ENCODE measurements around the gene ATP5PD.

ATP5PD gene

DNA sequence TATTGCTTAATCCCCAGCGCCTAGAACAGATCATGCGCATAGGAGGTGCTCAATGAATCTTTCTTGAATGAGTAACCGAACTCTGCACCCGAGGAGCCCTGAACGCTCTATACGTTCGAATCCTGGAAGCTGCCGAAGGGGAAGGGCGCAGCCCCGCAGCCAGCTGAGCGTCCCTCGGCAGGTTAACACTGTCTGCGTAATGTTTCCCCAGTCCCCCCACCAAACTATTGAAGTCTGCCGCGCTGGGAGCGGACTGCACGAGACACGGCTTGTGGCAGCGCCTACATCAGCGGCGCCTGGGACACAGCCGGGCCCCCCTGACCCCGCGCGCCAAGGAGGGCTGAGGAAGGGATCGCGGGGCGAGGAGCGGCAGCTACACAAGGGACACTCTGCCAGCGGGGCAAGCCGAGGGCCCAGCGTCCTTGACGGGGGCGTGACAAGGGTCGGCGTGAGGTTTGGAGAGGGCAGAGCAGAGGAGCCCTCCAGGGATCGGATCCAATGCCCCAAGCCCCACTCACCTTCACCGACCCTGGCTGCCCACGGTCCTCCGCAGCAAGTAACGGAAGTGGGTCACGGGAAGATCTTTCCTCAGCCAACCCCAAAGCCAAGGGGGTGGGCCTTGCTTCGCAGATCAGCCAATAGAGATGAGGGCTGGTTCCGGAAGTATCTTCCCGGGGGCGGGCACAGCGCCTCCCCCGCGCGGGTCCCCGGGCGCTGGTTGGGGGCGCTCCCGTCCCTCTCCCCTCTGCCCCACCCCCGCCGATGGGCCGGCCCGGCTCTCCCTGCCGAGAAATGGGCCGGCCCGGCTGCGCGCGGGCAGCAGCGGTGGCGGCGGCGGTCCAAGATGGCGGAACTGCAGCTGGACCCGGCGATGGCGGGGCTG lies at the start of gene ATP5PD, which contains the start of gene KCTD2:
ATP5PD (minus strand) TSS at position 563 of the 883 bp plus-strand sequence. CDS start 4,319 bp downstream, outside the sequence.
KCTD2 (plus strand) TSS at position 819 of the 883 bp plus-strand sequence; CDS start at position 845, 26 bp downstream.
- DNase-seq (ENCODE audit: low spot score): peak; percentile 96

DNA sequence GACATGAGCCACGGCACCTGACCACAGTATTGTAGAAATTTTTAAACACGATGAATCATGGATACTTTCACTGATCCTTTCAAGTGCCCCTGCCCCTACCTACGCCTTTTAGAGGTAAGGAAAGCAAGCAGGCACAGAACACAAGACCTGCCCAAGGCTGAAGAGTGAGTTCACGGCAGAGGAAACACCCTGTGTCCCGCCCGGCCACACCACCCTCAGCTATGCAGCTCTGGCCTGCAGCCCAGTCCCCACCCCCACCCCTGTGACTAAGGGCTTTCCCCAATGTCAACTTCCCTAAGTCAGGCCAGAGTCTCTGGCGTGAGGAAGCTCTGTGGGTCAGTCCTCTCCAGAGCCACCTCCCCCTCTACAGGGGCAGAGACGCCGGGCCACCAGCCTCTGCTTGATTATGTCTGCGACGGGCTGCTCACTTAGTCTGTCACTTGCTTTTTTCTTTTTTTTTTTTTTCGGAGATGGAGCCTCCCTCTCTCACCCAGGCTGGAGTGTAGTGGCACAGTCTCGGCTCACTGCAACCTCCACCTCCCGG lies 49.4 kb upstream of the ATP5PD start:
- DNase-seq (ENCODE audit: low spot score): no peak

DNA sequence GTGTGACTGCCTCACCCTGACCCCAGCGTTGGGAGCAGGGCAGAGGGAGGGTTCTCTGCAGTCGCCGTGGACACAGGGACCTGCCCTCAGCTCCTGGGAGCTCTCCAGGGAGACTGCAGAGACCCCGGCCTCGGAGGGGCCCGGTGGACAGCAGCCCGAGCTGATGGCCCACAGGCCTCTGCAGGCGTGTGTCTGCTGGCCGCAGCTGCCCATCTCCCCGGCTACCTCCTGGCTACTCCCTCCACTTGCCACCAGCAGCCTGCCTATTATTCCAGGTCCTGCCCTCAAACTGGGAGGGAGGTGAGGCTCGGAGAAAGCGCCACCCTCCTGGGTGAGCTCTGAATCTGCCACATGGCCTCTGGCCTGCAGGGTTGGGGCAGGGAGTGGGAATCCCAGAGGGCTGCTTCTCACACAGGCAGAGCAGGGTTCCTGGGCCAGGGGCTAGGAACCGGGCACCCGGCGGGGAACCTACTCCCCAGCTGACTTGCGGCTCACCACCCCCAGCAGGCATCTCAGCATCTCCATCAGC lies 48.2 kb upstream of the ATP5PD start:
- no peak for DNase-seq (ENCODE audit: low spot score)

DNA sequence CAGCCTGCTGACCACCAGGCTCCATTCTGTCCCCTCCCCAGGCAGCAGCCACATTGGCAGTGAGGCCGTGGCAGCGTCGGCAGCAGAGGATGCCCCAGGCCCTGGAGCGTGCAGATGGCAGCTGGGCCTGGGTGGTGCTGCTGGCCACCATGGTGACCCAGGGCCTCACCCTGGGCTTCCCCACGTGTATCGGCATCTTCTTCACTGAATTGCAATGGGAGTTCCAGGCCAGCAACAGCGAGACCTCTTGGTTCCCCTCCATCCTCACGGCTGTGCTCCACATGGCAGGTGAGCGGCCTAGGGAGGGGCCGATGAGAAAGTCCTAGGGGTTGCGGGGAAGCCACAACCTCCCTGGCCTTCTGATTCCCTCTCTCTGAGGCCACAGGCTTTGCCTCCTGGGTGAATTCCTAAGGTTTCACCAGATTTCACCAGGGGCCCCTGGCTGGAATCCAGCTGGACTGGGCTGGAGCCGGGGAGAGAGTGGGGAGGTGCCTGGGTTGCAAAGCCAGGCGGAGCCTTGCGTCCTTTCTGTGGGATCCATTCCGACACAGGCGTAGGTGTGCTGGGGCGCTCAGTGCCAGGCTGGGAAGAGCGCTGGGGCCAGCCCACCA lies 46.9 kb upstream of the ATP5PD start:
- no peak for DNase-seq (ENCODE audit: low spot score)

DNA sequence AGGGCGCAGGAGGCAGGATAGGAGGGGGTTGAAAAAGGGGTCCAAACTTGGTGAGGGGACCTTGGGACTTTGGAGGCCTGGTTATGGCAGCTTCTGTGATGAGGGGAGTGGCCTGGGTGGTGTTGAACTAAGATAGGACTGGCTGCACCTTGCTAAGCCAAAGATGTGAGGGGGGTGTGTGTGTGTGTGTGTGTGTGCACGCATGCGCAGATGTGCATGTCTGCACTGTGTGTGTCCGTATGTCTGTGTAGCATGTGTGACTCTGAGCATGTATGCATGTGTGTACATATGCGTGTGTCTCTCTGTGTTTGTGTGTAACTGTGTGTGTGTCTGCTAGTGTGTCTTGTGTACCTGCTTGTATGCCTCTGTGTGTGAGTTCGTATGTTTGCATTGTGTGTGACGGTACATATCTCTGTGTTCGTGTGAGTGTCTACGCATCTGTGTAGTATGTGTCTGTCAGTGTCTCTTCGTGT lies 45.1 kb upstream of the ATP5PD start:
- DNase-seq (ENCODE audit: low spot score): no peak

DNA sequence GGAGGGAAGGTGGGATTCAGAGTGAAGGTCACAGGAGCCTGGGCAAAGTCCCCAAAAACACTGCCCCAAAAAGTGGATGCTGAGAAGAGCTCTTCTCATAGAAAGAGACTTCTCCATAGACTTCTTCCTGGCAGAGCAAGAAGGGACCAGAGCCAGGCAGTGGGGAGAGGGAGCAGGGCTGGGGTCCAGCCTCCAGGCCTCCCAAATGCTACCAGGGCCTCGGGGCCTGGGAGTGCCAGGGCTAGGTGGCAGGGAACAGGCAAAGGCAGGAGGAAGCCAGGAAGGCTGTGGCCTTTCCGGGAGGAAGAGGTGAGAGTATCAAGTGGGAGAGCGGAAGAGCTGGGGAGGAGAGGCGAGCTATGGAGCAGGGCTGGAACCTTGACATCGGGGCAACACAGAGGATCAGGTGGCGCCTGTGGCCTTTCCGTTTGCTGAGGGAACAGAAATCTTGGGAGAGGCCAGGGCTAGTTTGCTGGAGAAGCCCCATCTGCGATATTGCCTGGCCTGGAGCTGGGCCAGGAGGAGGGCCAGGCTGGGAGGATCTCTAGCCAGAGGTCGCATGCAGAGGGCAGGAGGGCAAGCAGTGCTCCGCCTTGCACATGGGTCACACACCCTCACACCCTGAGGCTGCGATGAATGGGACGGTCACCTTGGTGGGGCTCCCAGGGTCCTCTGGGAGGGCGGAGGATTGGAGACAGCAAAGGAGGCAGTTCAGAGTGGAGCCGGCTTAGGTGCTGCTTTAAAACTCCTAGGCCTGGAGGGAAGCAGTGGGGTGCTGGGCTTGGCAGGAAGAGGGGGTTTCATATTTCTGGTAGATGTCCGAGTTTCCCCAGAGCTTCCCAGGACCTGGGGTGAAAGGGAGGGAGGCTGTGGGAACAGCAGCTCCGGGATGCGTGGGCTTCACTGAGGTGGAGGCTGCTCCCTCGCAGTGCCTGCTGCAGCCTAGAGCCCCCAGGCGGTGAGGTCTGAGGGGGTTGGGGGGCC lies 44.4 kb upstream of the ATP5PD start:
- DNase-seq (ENCODE audit: low spot score): no peak

DNA sequence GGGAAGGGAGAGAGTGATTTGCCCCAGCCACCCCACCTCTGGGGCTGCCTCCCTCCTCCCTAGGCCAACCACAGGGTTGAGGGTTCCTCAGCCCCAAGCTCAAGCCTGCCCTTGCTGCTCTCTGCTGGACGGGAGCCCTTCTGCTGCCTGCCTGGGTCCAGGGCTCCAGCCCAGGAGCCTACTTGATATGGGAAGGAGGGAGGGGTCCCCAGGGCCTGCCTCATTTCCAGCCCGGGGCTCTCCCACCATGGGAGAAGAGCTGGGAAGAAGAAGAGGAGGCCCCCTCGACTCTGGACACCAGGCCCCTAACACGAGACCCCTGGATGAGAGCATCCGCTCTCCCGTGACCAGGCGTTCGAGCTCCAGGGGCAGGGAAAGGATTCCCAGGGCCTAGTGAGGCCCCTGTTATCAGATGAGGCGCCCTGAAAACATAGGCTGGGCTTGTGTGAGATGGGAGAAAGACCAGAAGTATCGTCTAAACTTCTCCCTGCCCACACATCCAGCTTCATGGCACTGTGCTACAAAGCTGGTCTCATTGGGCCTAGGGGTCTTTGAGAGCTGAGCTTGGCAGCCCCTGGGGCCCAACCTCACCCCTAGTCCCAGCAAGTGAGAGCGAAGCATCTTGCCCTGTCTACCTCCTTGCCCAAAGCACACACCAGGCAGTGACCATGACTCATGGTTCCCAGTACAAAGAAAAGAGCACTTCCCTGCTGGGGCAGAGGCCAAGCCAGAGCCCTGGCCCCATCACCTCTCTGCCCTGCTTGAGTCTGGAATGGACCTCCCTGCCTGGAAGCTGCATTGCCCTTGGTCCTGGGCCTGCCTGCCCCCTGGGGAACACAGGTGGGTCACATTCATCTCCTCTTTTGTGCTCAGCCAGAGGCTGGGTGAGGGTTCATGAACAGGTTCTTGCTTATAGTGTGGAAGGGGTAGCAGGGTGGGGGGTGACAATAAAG lies 42.0 kb upstream of the ATP5PD start:
- DNase-seq (ENCODE audit: low spot score): no peak

DNA sequence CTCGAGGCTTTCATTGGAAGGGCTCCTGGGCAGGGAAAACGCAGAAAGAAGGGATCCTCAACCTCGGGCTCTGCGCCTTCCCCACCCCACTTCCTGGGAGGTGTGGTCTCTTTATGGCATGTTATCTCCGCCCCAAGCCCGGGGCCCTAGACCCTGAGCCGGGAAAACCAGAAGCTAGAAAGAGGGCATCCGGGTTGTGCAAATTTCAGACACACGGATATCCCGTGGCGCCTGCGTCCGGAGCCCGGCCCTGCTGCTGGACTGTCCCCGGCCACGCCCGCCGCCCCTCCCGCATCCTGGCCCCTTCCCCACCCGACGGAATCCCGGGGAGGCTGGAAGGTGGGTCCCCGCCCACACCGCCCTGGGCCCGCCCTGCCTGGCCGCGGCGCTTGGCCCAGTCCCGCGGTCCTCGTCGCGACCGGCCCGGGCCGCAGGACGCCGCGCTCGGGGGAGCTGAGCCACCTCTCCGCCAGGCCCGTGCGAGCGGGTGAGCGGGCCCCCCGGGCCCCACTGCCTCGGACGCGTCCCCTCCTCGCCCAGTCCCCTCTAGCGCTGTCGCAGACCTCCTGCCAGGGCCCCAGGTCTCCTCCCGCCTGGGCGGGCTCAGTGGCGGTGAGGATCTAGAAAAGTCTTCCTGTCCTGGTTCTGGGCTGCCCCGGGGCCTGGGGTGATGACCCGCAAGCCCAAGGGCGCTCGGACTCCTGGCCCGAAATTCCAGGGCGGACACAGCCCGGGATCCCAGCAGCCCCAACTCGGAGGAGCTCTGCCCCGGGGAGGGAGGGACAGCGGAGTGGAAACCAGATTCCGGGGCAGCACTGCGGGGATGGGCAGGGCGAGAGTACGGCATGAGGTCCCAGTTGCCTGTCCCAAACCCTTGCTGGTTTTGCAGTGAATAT lies 41.0 kb upstream of the ATP5PD start, which contains the start of gene SLC16A5:
SLC16A5 (plus strand) TSS at position 397 of the 896 bp plus-strand sequence. CDS start 5,683 bp downstream, outside the sequence.
- peak; percentile 39 for DNase-seq (ENCODE audit: low spot score)

DNA sequence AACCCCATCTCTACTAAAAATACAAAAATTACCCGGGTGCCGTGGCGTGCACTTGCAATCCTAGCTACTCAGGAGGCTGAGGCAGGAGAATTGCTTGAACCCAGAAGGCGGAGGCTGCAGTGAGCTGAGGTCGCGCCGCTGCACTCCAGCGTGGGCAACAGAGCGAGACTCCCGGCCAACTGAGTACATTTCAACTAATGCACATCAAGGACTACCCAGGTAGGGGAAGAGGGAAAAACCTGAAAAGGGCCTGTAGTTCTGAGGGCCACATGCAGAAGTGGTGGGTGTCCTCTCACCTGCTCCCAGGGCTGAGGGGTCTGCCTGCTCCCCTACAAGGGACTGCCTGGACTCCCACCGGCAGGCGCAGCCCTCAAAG lies 40.4 kb upstream of the ATP5PD start:
- DNase-seq (ENCODE audit: low spot score): no peak

DNA sequence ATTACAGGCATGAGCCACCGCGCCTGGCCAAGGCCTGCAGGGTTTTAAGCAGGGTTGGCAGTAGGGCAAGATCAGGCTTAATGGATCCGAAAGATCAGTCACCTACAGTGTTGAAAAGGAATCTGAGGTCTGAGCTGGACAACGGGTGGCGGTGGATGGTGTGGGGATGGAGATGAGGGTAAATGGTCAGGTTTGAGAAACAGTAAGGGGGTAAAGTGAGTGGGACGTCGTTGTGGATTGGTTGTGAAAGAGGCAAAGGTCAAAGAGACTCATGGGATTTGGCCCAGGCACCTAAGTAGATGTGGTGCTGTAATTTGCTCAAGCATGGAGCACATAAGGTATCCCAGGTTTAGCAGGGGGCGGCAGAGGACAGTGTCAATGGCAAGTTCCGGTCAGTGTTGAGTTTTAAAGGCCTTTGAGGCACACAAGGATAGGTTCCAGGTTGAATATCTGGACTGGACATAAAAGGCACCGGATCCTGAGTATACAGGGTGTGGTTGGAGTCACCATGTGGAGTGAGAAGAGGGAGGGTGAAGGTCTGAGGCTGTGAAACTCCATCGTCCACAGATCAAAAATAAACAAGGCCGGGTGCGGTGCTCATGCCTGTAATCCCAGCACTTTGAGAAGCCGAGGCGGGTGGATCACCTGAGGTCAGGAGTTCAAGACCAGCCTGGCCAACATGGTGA lies 39.9 kb upstream of the ATP5PD start:
- DNase-seq (ENCODE audit: low spot score): no peak

DNA sequence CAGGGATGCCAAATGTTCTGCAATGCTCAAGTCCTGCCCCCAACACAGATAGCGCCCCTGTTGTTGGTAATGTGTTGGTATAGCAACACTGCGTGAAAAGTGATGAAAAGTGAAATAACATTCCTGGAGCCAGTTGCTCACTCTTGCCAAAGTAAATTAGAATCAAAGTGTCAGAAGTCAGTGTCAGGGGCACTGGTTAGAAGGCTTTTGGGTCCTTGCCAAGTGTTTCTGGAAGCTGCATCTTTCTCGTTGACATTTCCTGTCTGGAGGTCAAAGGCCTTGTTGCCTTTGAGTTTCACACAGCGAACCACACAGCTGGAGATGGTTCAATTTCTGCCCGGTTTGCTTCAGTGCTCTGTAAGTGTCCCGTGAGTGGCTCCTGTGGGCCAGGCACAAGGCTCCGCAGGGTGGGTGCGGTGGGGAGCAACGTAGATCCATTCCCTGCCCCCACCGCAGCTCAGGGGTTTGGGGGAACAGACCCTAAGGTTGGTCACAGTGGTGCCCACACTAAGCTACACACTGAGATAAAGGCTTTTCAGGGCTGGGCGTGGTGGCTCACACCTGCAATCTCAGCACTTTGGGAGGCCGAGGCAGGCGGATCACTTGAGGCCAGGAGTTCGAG lies 37.4 kb upstream of the ATP5PD start:
- DNase-seq (ENCODE audit: low spot score): no peak

DNA sequence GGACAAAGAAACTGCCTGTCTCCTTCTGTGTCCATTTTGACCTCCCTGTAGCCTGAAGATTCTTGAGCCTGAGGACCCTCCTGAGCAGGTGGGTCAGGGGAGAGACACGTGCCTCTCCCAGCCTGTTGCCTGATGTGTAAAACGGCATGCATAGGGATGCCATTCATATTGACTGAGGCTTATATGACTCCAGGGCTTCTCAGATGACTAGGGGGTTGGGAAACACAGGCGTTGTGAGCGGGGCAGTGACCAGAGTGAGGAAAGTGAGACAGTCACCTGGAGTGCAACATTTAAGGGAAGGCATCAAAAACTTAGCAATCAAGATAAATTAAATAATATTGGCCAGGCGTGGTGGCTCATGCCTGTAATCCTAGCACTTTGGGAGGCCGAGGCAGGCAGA lies 35.9 kb upstream of the ATP5PD start:
- no peak for DNase-seq (ENCODE audit: low spot score)

DNA sequence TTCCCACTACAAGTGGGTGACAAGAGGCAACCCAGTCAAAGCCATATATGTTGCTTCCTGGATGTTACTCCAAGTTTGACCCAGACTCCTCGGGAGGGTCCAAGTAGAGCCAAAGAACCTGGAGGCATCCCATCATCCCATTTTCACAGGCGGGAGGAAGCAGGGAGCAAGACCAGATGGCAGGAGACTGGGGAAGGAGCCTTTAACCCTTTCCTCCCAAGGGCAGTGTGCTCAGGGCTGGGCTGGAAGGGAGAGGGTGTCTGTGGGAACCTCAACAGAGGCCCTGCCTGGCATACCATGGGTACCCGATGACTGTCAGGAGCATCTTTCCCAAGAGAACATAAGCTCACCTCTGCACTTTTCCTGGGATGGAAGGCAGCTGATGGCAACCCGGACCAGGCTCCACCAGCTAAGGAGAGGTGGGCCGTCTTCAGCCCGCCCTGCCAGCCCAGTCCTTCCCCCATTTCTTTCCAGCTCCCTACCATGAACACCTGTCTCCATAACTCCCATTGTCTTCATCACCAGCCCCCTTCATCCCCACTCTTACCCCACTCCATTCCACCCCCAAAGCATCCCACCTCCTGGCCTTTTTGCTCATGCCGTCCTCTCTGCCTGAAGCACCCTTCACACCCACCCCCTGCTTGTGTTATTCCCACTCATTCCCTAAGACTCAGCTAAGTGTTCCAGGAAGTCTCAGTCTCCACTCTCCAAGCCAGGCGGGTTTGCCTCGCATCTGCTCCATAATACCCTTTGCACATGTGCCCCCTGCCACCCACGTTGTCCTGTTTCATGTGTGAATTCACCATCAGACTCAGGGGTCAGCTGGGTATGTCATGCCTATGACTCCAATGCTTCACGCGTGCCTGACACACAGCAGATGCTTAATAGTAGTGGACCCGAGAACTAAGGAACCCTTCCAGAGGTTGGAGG lies 35.1 kb upstream of the ATP5PD start:
- no peak for DNase-seq (ENCODE audit: low spot score)

DNA sequence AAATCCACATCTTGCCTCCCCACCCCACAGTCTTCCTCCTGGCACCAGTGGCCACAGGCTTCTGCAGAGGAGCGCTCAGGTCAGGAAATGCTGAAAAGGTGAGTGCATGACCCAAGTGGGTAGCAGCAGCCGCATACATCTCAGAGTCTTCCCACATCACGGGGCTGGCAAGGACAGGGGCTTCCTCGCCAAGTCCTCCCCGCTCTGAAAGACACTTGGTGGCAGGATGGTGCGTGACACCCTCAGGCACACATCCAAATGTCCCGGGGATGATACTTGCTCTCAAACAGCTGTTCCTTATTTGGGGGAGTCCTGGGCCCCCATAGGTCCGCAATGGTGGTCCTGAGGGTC lies 32.2 kb upstream of the ATP5PD start:
- no peak for DNase-seq (ENCODE audit: low spot score)

DNA sequence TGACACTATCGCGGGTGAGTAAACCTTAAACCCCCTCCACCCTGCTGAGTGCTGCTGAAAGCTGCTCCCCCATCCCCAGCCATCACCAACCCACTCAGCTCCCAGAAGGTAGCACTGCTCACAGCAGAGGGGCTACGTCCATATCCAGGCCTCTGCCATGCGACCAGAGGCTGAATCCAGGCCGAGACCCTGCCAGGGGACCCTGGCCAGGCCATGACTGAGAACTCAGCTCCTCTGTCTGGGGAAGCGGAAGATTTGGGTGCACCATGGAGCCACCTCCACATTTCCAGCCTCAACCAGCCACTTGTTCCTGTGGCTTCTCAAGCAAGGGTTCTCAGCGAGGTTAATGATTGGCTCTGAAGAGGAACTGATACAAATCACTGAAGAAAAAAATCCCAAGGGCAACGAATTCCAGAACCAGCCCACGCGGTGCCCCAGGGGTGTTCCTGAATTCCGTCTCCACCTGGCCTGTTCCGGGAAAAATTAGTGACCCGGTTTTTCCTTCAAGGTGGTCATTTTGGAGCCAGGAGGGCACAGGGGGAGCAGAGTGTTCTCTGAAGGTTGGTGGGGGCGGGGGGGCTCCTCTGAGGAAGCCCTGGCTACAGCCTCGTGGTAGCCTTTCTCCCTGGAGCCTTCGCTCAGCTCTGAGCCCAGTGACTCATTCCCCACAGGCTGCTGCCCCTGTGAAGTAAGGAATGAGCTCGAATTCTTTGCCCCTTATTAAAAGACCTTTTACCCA lies 31.7 kb upstream of the ATP5PD start:
- DNase-seq (ENCODE audit: low spot score): no peak
